Measurements from ENCODE around the gene IGFBP6.
A peak's percentile ranks its signal among the peaks of the same experiment; 100 is the strongest.

The IGFBP6 gene

GRCh38 chr12:53059434-53060063 lies 37.9 kb upstream of the IGFBP6 start:
- no peak for DNase-seq

- DNase-seq, result no peak
These were observed 37.3 kb upstream of the IGFBP6 start for GRCh38 chr12:53060064-53060720.

- no peak for DNase-seq
These were observed 36.7 kb upstream of the IGFBP6 start for GRCh38 chr12:53060721-53061276.

GRCh38 chr12:53061404-53062010 lies 36.0 kb upstream of the IGFBP6 start:
- DNase-seq, result no peak

GRCh38 chr12:53062011-53062961 lies 35.2 kb upstream of the IGFBP6 start:
- DNase-seq, result no peak

GRCh38 chr12:53062977-53063707 lies 34.3 kb upstream of the IGFBP6 start:
- DNase-seq, result no peak

- DNase-seq, result no peak
These were observed 33.5 kb upstream of the IGFBP6 start for GRCh38 chr12:53063708-53064612.

- no peak for DNase-seq
These were observed 32.6 kb upstream of the IGFBP6 start for GRCh38 chr12:53064613-53065436.

- DNase-seq, result no peak
These were observed 32.0 kb upstream of the IGFBP6 start for GRCh38 chr12:53065470-53065869.

GRCh38 chr12:53065975-53066931 lies 31.2 kb upstream of the IGFBP6 start:
- peak; percentile 55 to 64 for DNase-seq

- DNase-seq, result no peak
These were observed 30.1 kb upstream of the IGFBP6 start for GRCh38 chr12:53067074-53067992.

GRCh38 chr12:53067993-53068770 lies 29.3 kb upstream of the IGFBP6 start:
- no peak for DNase-seq

GRCh38 chr12:53068811-53069585 lies 28.5 kb upstream of the IGFBP6 start:
- no peak for DNase-seq

- DNase-seq, result no peak
These were observed 27.7 kb upstream of the IGFBP6 start for GRCh38 chr12:53069621-53070410.

GRCh38 chr12:53070877-53071492 lies 26.5 kb upstream of the IGFBP6 start:
- no peak for DNase-seq
